Stimulated activated naive CD8-positive, alpha-beta T cell treated with anti-CD3 and anti-CD28 coated beads, Interleukin-15, Interleukin-2, amounts not matched to agents 100 ng/mL and 50 ng/mL, for 24 hours (primary cell): ENCODE measurements around the gene CCDC190.
"Not testable (repeated sequence)": the region's sequence is repeated elsewhere in the genome, so short reads cannot be mapped to it uniquely, and the experiment has no call there.

Experiments
- H3K27ac Mint-ChIP-seq: one replicate; pipeline ENCODE4 v1.8.0; 2021; ENCODE audit warnings: mild to moderate bottlenecking, mixed read lengths
- H3K27me3 Mint-ChIP-seq: one replicate; pipeline ENCODE4 v1.8.0; 2021; ENCODE audit warnings: mixed read lengths
- H3K36me3 Mint-ChIP-seq: one replicate; pipeline ENCODE4 v1.8.0; 2021; ENCODE audit warnings: low read depth, mixed read lengths
- H3K4me1 Mint-ChIP-seq: one replicate; pipeline ENCODE4 v1.8.0; 2021; ENCODE audit warnings: low read depth, mixed read lengths
- H3K4me3 Mint-ChIP-seq: one replicate; pipeline ENCODE4 v1.8.0; 2021; ENCODE audit warnings: mild to moderate bottlenecking, mixed read lengths
- H3K9me3 Mint-ChIP-seq: one replicate; pipeline ENCODE4 v1.8.0; 2021; ENCODE audit warnings: mixed read lengths

Gene CCDC190

DNA sequence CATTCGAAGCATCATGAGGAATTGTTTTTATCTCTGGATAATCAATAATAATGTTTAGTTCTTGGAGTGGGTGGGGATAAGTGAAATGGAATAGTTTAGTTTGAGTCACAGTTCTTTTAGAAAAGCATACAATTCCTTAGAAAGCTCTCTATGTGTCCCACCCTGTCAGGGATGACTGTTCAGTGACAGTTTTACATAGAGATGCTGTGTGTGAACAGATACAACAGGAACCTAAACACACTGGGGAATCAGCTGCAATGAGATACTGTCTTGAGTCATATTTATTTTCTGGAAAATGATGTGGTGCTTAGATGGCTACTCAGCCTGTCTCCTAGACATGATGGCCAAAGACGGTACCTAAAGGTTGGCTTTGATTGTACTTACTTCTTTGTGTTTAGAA, 25.7 kb upstream of the CCDC190 start:
- peaks cover 10% of the 10 kb centered on the region for H3K27me3 Mint-ChIP-seq
- H3K4me3 Mint-ChIP-seq: no peak overlapping the region
- no peaks in the 10 kb centered on the region for H3K36me3 Mint-ChIP-seq
- H3K4me1 Mint-ChIP-seq: no peaks in the 10 kb centered on the region
- no peak overlapping the region for H3K27ac Mint-ChIP-seq
- no peaks in the 10 kb centered on the region for H3K9me3 Mint-ChIP-seq

DNA sequence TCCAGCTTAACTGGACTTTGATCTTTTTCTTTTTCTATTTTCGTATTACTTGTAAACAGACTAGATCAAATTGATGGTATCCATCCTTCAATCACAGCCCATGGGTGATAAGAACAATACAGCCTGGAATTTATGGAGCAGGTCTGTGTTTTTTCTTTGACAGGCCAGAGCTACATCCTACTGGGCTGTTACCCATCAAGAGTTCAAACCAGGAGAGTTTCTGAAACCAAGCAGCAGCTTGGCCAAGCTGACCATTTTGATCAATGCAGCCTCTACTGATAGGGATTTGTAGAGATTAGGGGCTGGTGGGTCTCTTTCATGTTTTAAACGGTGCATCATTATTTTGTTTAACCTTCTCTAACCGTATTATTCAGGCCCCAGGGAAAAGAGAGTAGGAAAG, 24.3 kb upstream of the CCDC190 start:
- Mint-ChIP-seq H3K4me3 (no peak overlapping the region), H3K4me1 (no peaks in the 10 kb centered on the region), H3K9me3 (no peaks in the 10 kb centered on the region), H3K27me3 (peaks cover 3% of the 10 kb centered on the region), H3K27ac (no peak overlapping the region), H3K36me3 (no peaks in the 10 kb centered on the region)

- no peaks in the 10 kb centered on the region for H3K4me1 Mint-ChIP-seq
- peaks cover 3% of the 10 kb centered on the region for H3K27me3 Mint-ChIP-seq
- no peak overlapping the region for H3K4me3 Mint-ChIP-seq
- H3K9me3 Mint-ChIP-seq: no peaks in the 10 kb centered on the region
- no peaks in the 10 kb centered on the region for H3K36me3 Mint-ChIP-seq
- no peak overlapping the region for H3K27ac Mint-ChIP-seq
Measured at GRCh38 chr1:162884831-162885230, 23.9 kb upstream of the CCDC190 start.

DNA sequence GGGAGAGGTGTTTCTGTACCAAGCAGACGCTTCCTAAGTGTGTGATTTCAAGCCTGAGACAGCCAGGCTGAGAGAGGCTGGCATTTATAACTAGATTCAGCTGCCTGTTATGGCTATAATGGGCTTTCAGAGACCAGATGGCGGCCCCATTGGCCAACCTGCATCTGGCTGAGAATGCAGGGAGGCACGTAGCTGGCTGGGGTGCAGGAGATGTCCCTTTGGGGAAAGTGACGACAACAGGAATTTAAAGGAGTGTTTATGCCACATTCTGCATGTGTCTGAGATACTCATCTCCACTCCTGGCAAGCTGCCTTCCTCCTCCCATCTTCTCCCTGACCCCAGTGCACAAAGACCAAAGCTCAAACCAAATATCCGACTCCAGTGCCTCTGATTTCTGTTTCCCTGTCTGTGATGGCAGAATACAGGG, 21.3 kb upstream of the CCDC190 start:
- no peaks in the 10 kb centered on the region for H3K36me3 Mint-ChIP-seq
- H3K4me1 Mint-ChIP-seq: no peaks in the 10 kb centered on the region
- peaks cover 15% of the 10 kb centered on the region for H3K27me3 Mint-ChIP-seq
- H3K27ac Mint-ChIP-seq: no peak overlapping the region
- H3K4me3 Mint-ChIP-seq: no peak overlapping the region
- H3K9me3 Mint-ChIP-seq: no peaks in the 10 kb centered on the region

GRCh38 chr1:162881590-162881989, 20.6 kb upstream of the CCDC190 start:
- no peaks in the 10 kb centered on the region for H3K36me3 Mint-ChIP-seq
- H3K4me3 Mint-ChIP-seq: no peak overlapping the region
- H3K4me1 Mint-ChIP-seq: no peaks in the 10 kb centered on the region
- H3K9me3 Mint-ChIP-seq: no peaks in the 10 kb centered on the region
- peaks cover 19% of the 10 kb centered on the region for H3K27me3 Mint-ChIP-seq
- no peak overlapping the region for H3K27ac Mint-ChIP-seq

GRCh38 chr1:162880617-162881016, 19.6 kb upstream of the CCDC190 start:
- H3K4me1 Mint-ChIP-seq, H3K36me3 Mint-ChIP-seq, H3K4me3 Mint-ChIP-seq, H3K9me3 Mint-ChIP-seq, H3K27ac Mint-ChIP-seq: not testable (repeated sequence)
- H3K27me3 Mint-ChIP-seq: peaks cover 27% of the 10 kb centered on the region

- Mint-ChIP-seq H3K27ac (no peak overlapping the region), H3K9me3 (no peaks in the 10 kb centered on the region), H3K4me3 (no peak overlapping the region), H3K36me3 (no peaks in the 10 kb centered on the region), H3K4me1 (no peaks in the 10 kb centered on the region), H3K27me3 (peaks cover 35% of the 10 kb centered on the region)
Measured at GRCh38 chr1:162878000-162878596, 17.1 kb upstream of the CCDC190 start.

DNA sequence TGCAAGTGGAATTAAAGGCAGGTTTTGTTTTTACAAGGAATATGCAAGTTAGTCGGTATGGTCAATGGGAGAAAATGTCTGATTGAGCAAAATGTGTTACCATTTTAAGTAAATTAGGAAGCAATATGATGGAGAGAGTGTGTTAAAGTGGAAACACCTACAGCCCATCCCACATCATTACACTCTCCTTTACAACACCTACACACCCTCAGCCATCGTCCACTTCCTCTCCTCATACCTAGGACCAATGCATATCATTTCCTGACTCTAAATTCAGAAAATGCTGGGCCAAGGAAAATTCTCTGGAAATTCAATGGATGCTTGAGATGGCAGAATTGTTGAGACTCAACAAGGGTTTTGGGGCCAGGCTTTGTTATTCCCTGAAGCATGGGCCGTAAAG, 16.4 kb upstream of the CCDC190 start:
- Mint-ChIP-seq H3K9me3 (no peaks in the 10 kb centered on the region), H3K4me3 (no peak overlapping the region), H3K27me3 (peaks cover 35% of the 10 kb centered on the region), H3K36me3 (no peaks in the 10 kb centered on the region), H3K27ac (no peak overlapping the region), H3K4me1 (no peaks in the 10 kb centered on the region)

- Mint-ChIP-seq H3K36me3 (no peaks in the 10 kb centered on the region), H3K27me3 (peaks cover 35% of the 10 kb centered on the region), H3K4me3 (no peak overlapping the region), H3K9me3 (no peaks in the 10 kb centered on the region), H3K4me1 (no peaks in the 10 kb centered on the region), H3K27ac (no peak overlapping the region)
Measured at GRCh38 chr1:162876751-162877150, 15.8 kb upstream of the CCDC190 start.

- H3K27ac Mint-ChIP-seq: no peak overlapping the region
- H3K9me3 Mint-ChIP-seq: peaks cover 7% of the 10 kb centered on the region
- peaks cover 41% of the 10 kb centered on the region for H3K27me3 Mint-ChIP-seq
- no peaks in the 10 kb centered on the region for H3K36me3 Mint-ChIP-seq
- H3K4me3 Mint-ChIP-seq: no peak overlapping the region
- no peaks in the 10 kb centered on the region for H3K4me1 Mint-ChIP-seq
Measured at GRCh38 chr1:162873671-162874666, 13.0 kb upstream of the CCDC190 start.

DNA sequence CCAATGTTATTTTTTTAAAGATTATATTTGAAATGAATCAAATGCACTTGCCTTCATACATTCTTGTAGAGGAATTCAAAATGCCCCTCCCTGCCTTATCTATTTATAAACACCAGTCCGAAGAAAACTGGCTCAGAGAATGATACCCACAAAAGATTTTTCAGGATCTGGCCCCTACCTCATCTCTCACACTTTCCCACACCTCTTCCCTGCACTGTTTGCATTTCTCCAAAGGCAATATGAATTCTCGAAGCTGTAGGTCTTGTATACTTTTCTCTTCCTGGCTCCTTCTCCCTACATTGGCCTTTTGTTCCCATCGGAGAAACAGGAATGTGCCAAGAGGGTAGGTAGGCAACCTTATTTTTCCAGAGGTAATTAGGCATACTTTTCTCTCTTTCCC, 12.0 kb upstream of the CCDC190 start:
- no peak overlapping the region for H3K27ac Mint-ChIP-seq
- no peak overlapping the region for H3K4me3 Mint-ChIP-seq
- no peaks in the 10 kb centered on the region for H3K4me1 Mint-ChIP-seq
- peaks cover 41% of the 10 kb centered on the region for H3K27me3 Mint-ChIP-seq
- H3K9me3 Mint-ChIP-seq: peaks cover 7% of the 10 kb centered on the region
- H3K36me3 Mint-ChIP-seq: no peaks in the 10 kb centered on the region

DNA sequence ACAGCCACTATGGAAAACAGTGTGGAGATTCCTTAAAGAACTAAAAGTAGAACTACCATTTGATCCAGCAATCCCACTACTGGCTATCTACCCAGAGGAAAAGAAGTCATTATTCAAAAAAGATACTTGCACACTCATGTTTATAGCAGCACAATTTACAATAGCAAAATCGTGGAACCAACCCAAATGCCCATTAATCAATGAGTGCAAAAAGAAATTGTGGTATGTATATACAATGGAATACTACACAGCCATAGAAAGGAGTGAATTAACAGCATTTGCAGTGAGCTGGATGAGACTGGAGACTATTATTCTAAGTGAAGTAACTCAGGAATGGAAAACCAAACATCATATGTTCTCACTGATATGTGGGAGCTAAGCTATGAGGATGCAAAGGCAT, 10.4 kb upstream of the CCDC190 start:
- H3K27me3 Mint-ChIP-seq: peaks cover 37% of the 10 kb centered on the region
- H3K4me1 Mint-ChIP-seq, H3K9me3 Mint-ChIP-seq, H3K4me3 Mint-ChIP-seq, H3K36me3 Mint-ChIP-seq, H3K27ac Mint-ChIP-seq: not testable (repeated sequence)

GRCh38 chr1:162868972-162869371, 8.0 kb upstream of the CCDC190 start:
- no peak overlapping the region for H3K4me3 Mint-ChIP-seq
- H3K27ac Mint-ChIP-seq: no peak overlapping the region
- no peaks in the 10 kb centered on the region for H3K36me3 Mint-ChIP-seq
- no peaks in the 10 kb centered on the region for H3K4me1 Mint-ChIP-seq
- H3K27me3 Mint-ChIP-seq: peaks cover 31% of the 10 kb centered on the region
- H3K9me3 Mint-ChIP-seq: peaks cover 7% of the 10 kb centered on the region

DNA sequence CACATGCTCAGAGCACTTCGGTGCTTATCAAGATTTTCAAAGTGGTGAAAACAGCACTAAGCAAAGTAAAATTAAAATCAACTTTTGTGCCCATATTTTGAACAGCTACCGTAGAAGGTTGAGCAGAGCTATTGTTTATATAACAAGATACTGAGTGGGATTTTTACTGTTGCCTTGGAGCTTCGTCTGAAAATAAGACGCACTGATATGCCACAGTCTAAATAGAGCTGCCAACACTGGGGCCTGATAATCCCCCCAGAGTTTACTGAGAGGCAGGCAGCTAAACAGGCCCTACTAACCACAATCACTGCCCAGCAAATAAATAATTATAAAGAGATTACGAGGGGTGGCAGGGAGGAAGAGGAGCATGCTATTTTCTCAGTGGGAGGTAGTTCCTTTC, 650 bp upstream of the CCDC190 start:
- H3K4me1 Mint-ChIP-seq: no peaks in the 10 kb centered on the region
- no peaks in the 10 kb centered on the region for H3K9me3 Mint-ChIP-seq
- H3K27ac Mint-ChIP-seq: no peak overlapping the region
- no peak overlapping the region for H3K4me3 Mint-ChIP-seq
- H3K36me3 Mint-ChIP-seq: no peaks in the 10 kb centered on the region
- peaks cover 24% of the 10 kb centered on the region for H3K27me3 Mint-ChIP-seq

- no peaks in the 10 kb centered on the region for H3K36me3 Mint-ChIP-seq
- H3K27ac Mint-ChIP-seq: no peak overlapping the region
- peaks cover 19% of the 10 kb centered on the region for H3K27me3 Mint-ChIP-seq
- H3K4me1 Mint-ChIP-seq: no peaks in the 10 kb centered on the region
- no peak overlapping the region for H3K4me3 Mint-ChIP-seq
- no peaks in the 10 kb centered on the region for H3K9me3 Mint-ChIP-seq
Measured at GRCh38 chr1:162859191-162859590, 1.8 kb downstream of the CCDC190 start.
